Activated CD4-positive, alpha-beta T cell treated with anti-CD3 and anti-CD28 coated beads, Interleukin-2, amount 10 ng/mL, durations not matched to agents 24 days and 14 days (primary cell): ENCODE results near the gene FAHD2B. TPM values are rescaled to one million over a fixed set of nuclear protein-coding genes. Genes with fewer than 3 reads are reported as not detected.
"Not testable (repeated sequence)": the region's sequence is repeated elsewhere in the genome, so short reads cannot be mapped to it uniquely, and the experiment has no call there.

Experiments used
- DNase-seq: peaks from one replicate; pipeline ENCODE4 v3.0.0; 2022
- H3K27ac Mint-ChIP-seq: one replicate; pipeline ENCODE4 v1.8.0; 2022; ENCODE audit warnings: mild to moderate bottlenecking, mixed read lengths
- H3K27me3 Mint-ChIP-seq: one replicate; pipeline ENCODE4 v1.8.0; 2022; ENCODE audit warnings: mixed read lengths
- H3K36me3 Mint-ChIP-seq: one replicate; pipeline ENCODE4 v1.8.0; 2022; ENCODE audit warnings: low read depth, mild to moderate bottlenecking, mixed read lengths
- H3K4me1 Mint-ChIP-seq: one replicate; pipeline ENCODE4 v1.8.0; 2021; ENCODE audit warnings: mixed read lengths
- H3K4me3 Mint-ChIP-seq: one replicate; pipeline ENCODE4 v1.8.0; 2022; ENCODE audit warnings: mild to moderate bottlenecking, moderate library complexity, mixed read lengths
- H3K9me3 Mint-ChIP-seq: one replicate; pipeline ENCODE4 v1.8.0; 2021; ENCODE audit warnings: mixed read lengths
- intact Hi-C: fragments of 100-400 bp; cut with micrococcal nuclease; formaldehyde crosslinking; loops from one replicate; pipeline ENCODE4 v1.15.1; 2023
- total RNA-seq: library from RNA; stranded (reverse); gene quantifications from 2 replicates; pipeline ENCODE4 v1.2.3, GENCODE V29; 2022

The FAHD2B gene
- total RNA-seq, 1 donor from 2014 or later: 22.3 TPM

GRCh38 chr2:97088706-97089105, 6.0 kb downstream of the FAHD2B start:
- DNase-seq, H3K4me3 Mint-ChIP-seq, H3K36me3 Mint-ChIP-seq, H3K27ac Mint-ChIP-seq, H3K4me1 Mint-ChIP-seq, H3K27me3 Mint-ChIP-seq, intact Hi-C loops, H3K9me3 Mint-ChIP-seq: not testable (repeated sequence)

- DNase-seq, H3K4me3 Mint-ChIP-seq, intact Hi-C loops, H3K27me3 Mint-ChIP-seq, H3K4me1 Mint-ChIP-seq, H3K36me3 Mint-ChIP-seq, H3K27ac Mint-ChIP-seq, H3K9me3 Mint-ChIP-seq: not testable (repeated sequence)
These were observed 9.6 kb downstream of the FAHD2B start for GRCh38 chr2:97085093-97085492.

GRCh38 chr2:97083516-97083915, 11.2 kb downstream of the FAHD2B start:
- H3K9me3 Mint-ChIP-seq, intact Hi-C loops, H3K4me3 Mint-ChIP-seq: not testable (repeated sequence)

GRCh38 chr2:97082206-97082605, 12.5 kb downstream of the FAHD2B start:
- H3K4me3 Mint-ChIP-seq, H3K9me3 Mint-ChIP-seq, DNase-seq, H3K36me3 Mint-ChIP-seq, intact Hi-C loops, H3K27me3 Mint-ChIP-seq, H3K27ac Mint-ChIP-seq, H3K4me1 Mint-ChIP-seq: not testable (repeated sequence)

More at GRCh38 chr2:97083516-97083915, 11.2 kb downstream of the FAHD2B start:
- not testable (repeated sequence) for H3K27ac Mint-ChIP-seq, DNase-seq, H3K4me1 Mint-ChIP-seq, H3K36me3 Mint-ChIP-seq, H3K27me3 Mint-ChIP-seq

GRCh38 chr2:97080855-97081254, 13.8 kb downstream of the FAHD2B start:
- intact Hi-C loops, H3K4me3 Mint-ChIP-seq, H3K27ac Mint-ChIP-seq, H3K4me1 Mint-ChIP-seq, H3K27me3 Mint-ChIP-seq, H3K36me3 Mint-ChIP-seq, DNase-seq, H3K9me3 Mint-ChIP-seq: not testable (repeated sequence)

- H3K27ac Mint-ChIP-seq, DNase-seq, H3K9me3 Mint-ChIP-seq, H3K4me1 Mint-ChIP-seq, intact Hi-C loops, H3K4me3 Mint-ChIP-seq, H3K36me3 Mint-ChIP-seq: not testable (repeated sequence)
- peaks cover 11% of the 10 kb centered on the region for H3K27me3 Mint-ChIP-seq
These were observed 17.5 kb downstream of the FAHD2B start for GRCh38 chr2:97077213-97077612.

- H3K27me3 Mint-ChIP-seq: peaks cover 16% of the 10 kb centered on the region
- H3K4me1 Mint-ChIP-seq, DNase-seq, intact Hi-C loops, H3K27ac Mint-ChIP-seq, H3K4me3 Mint-ChIP-seq, H3K9me3 Mint-ChIP-seq, H3K36me3 Mint-ChIP-seq: not testable (repeated sequence)
These were observed 23.8 kb downstream of the FAHD2B start for GRCh38 chr2:97070915-97071314.

- H3K4me3 Mint-ChIP-seq, intact Hi-C loops, DNase-seq, H3K9me3 Mint-ChIP-seq, H3K36me3 Mint-ChIP-seq, H3K27ac Mint-ChIP-seq, H3K4me1 Mint-ChIP-seq: not testable (repeated sequence)
- peaks cover 15% of the 10 kb centered on the region for H3K27me3 Mint-ChIP-seq
These were observed 26.0 kb downstream of the FAHD2B start for GRCh38 chr2:97068722-97069121.

- Mint-ChIP-seq H3K27me3 (peaks cover 15% of the 10 kb centered on the region), H3K4me1 (no peaks in the 10 kb centered on the region), H3K27ac (no peak overlapping the region), H3K36me3 (no peaks in the 10 kb centered on the region), H3K4me3 (no peak overlapping the region), H3K9me3 (no peaks in the 10 kb centered on the region)
- intact Hi-C loops: no loop called here
- no peak for DNase-seq
These were observed 26.6 kb downstream of the FAHD2B start for GRCh38 chr2:97068074-97068473.

- Mint-ChIP-seq H3K4me3 (no peak overlapping the region), H3K36me3 (no peaks in the 10 kb centered on the region), H3K4me1 (no peaks in the 10 kb centered on the region), H3K27me3 (peaks cover 19% of the 10 kb centered on the region), H3K9me3 (no peaks in the 10 kb centered on the region), H3K27ac (no peak overlapping the region)
- intact Hi-C loops: no loop called here
- no peak for DNase-seq
These were observed 27.2 kb downstream of the FAHD2B start for GRCh38 chr2:97067279-97068004.

GRCh38 chr2:97066030-97066429, 28.7 kb downstream of the FAHD2B start:
- intact Hi-C loops, H3K27ac Mint-ChIP-seq, H3K9me3 Mint-ChIP-seq: not testable (repeated sequence)

GRCh38 chr2:97062020-97062419, 32.7 kb downstream of the FAHD2B start:
- H3K27me3 Mint-ChIP-seq: peaks cover 21% of the 10 kb centered on the region
- H3K4me3 Mint-ChIP-seq, intact Hi-C loops, DNase-seq, H3K9me3 Mint-ChIP-seq, H3K27ac Mint-ChIP-seq, H3K4me1 Mint-ChIP-seq, H3K36me3 Mint-ChIP-seq: not testable (repeated sequence)

More at GRCh38 chr2:97066030-97066429, 28.7 kb downstream of the FAHD2B start:
- H3K27me3 Mint-ChIP-seq: peaks cover 19% of the 10 kb centered on the region
- not testable (repeated sequence) for H3K36me3 Mint-ChIP-seq, H3K4me3 Mint-ChIP-seq, H3K4me1 Mint-ChIP-seq
- DNase-seq: peak; percentile 55

GRCh38 chr2:97059782-97060181, 34.9 kb downstream of the FAHD2B start:
- H3K27me3 Mint-ChIP-seq: peaks cover 19% of the 10 kb centered on the region
- DNase-seq, H3K27ac Mint-ChIP-seq, H3K4me3 Mint-ChIP-seq, H3K4me1 Mint-ChIP-seq, H3K36me3 Mint-ChIP-seq, intact Hi-C loops, H3K9me3 Mint-ChIP-seq: not testable (repeated sequence)

GRCh38 chr2:97056150-97056549, 38.5 kb downstream of the FAHD2B start:
- H3K36me3 Mint-ChIP-seq, H3K4me3 Mint-ChIP-seq, H3K27ac Mint-ChIP-seq, DNase-seq, H3K9me3 Mint-ChIP-seq, H3K4me1 Mint-ChIP-seq, intact Hi-C loops: not testable (repeated sequence)
- H3K27me3 Mint-ChIP-seq: peaks cover 14% of the 10 kb centered on the region

GRCh38 chr2:97050032-97050431, 44.6 kb downstream of the FAHD2B start:
- peaks cover 10% of the 10 kb centered on the region for H3K27me3 Mint-ChIP-seq
- DNase-seq, H3K4me3 Mint-ChIP-seq, H3K36me3 Mint-ChIP-seq, H3K4me1 Mint-ChIP-seq, H3K9me3 Mint-ChIP-seq, H3K27ac Mint-ChIP-seq, intact Hi-C loops: not testable (repeated sequence)
